Measurements from ENCODE around the gene ITPR1. TPM values are rescaled to one million over a fixed set of nuclear protein-coding genes. Genes with fewer than 3 reads are reported as not detected.

Gene ITPR1
- total RNA-seq, 1 experiment from 2014 or later, result 8.7 TPM

DNA sequence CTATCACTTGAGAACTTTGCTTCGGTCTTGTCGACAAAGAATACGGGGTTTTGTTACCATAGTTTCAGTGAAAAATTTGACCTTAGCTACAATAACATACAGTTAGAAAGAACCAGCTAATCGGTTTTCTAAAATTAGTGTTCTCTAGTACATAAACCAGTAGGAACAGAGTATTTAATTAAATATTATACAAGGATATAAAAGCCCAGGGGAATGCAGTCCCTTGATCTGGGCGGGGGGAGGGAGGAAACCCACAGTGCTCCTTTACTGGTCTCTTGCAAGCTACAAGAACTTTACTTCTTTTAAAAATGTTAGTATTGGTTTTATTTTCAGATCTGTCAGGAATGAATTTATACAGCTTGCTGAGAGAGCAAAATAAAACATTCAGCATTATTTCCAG, 41.8 kb downstream of the ITPR1 start:
- BruUV-seq (replicated peaks), result no TSS peak
- in situ Hi-C loops (cut with HindIII; ENCODE audit: low pct_unique_long_range_greater_than_20kb, low sequenced_read_pairs) (no loop called here), intact Hi-C loops (cut with micrococcal nuclease; ENCODE audit: unreplicated experiment) (no loop called here)
- H3K27ac ChIP-seq (ENCODE audit: low read length), result no peak overlapping the region
- peaks cover 4% of the 10 kb centered on the region; the same call in 1 of the 2 replicates for H3K9me3 ChIP-seq (ENCODE audit: control insufficient read depth, insufficient read depth, low read depth, low read length)
- ATAC-seq (no peak), DNase-seq (ENCODE audit: low read depth, low spot score) (no peak)
- H3K27me3 ChIP-seq (ENCODE audit: control insufficient read depth, insufficient read depth, low read length), result no peaks in the 10 kb centered on the region
- TF ChIP-seq TCF7L2 (IDR thresholded peaks at IDR 0.05; ENCODE audit: low read depth, low read length) (no peak), POLR2AphosphoS5 (IDR thresholded peaks at IDR 0.05; ENCODE audit: low read depth, low read length) (no peak), REST (IDR thresholded peaks at IDR 0.05; ENCODE audit: insufficient read depth in 1 of 2, low read depth in 2 of 2, low read length in 1 of 2) (no peak), SIN3A (IDR thresholded peaks at IDR 0.05; ENCODE audit: borderline replicate concordance, insufficient read depth, low read depth, low read length) (no peak)
- TF ChIP-seq, protein P1, sequence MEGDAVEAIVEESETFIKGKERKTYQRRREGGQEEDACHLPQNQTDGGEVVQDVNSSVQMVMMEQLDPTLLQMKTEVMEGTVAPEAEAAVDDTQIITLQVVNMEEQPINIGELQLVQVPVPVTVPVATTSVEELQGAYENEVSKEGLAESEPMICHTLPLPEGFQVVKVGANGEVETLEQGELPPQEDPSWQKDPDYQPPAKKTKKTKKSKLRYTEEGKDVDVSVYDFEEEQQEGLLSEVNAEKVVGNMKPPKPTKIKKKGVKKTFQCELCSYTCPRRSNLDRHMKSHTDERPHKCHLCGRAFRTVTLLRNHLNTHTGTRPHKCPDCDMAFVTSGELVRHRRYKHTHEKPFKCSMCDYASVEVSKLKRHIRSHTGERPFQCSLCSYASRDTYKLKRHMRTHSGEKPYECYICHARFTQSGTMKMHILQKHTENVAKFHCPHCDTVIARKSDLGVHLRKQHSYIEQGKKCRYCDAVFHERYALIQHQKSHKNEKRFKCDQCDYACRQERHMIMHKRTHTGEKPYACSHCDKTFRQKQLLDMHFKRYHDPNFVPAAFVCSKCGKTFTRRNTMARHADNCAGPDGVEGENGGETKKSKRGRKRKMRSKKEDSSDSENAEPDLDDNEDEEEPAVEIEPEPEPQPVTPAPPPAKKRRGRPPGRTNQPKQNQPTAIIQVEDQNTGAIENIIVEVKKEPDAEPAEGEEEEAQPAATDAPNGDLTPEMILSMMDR (IDR thresholded peaks at IDR 0.05), result no peak
- H3K36me3 ChIP-seq (ENCODE audit: control insufficient read depth, insufficient read depth, low read length), result no peaks in the 10 kb centered on the region
- no peaks in the 10 kb centered on the region for H3K4me1 ChIP-seq (ENCODE audit: control insufficient read depth, insufficient read depth, low read length)
- H3K4me3 ChIP-seq (ENCODE audit: low read depth in 2 of 2, low read length in 2 of 2), result no peak overlapping the region
- ChIA-PET CTCF (interaction anchor here (0.6 kb wide), 1 partner anchor 13 kb away, joined by 3 read pairs; no protein-coding TSS in a partner anchor), POLR2A (no interaction called here)

DNA sequence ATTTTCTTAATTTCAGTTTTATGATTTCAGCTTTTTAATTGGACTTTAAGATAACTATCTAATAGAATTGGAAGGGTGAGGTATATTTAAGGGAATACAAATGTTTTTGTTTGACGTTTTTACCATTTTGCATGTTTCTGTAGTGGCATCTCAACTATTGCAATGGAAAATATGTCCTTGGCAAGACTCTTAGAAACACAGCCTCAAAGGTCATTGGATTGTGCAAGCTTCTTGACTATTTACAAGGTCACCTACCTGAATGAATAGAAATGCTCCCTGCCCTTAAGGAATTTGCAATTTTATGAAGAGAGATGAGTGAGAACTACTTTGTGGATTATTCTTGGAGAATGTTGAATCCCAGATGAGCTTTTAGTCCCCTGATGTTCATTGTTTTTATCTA, 43.1 kb downstream of the ITPR1 start:
- POLR2A ChIA-PET, result no interaction called here
- H3K27ac ChIP-seq (ENCODE audit: low read length), result no peak overlapping the region
- ATAC-seq, result no peak

More for the DNA sequence above, 43.1 kb downstream of the ITPR1 start:
- no peak for DNase-seq (ENCODE audit: low read depth, low spot score)
- TF ChIP-seq TCF7L2 (IDR thresholded peaks at IDR 0.05; ENCODE audit: low read depth, low read length) (no peak), SIN3A (IDR thresholded peaks at IDR 0.05; ENCODE audit: borderline replicate concordance, insufficient read depth, low read depth, low read length) (no peak), REST (IDR thresholded peaks at IDR 0.05; ENCODE audit: insufficient read depth in 1 of 2, low read depth in 2 of 2, low read length in 1 of 2) (no peak)
- TF ChIP-seq, protein P1 (IDR thresholded peaks at IDR 0.05), result no peak
- intact Hi-C loops (cut with micrococcal nuclease; ENCODE audit: unreplicated experiment) (no loop called here), in situ Hi-C loops (cut with HindIII; ENCODE audit: low pct_unique_long_range_greater_than_20kb, low sequenced_read_pairs) (no loop called here)
- CTCF ChIA-PET, result no interaction called here
- Histone ChIP-seq H3K4me3 (ENCODE audit: low read depth in 2 of 2, low read length in 2 of 2) (no peak overlapping the region), H3K4me1 (ENCODE audit: control insufficient read depth, insufficient read depth, low read length) (no peaks in the 10 kb centered on the region), H3K9me3 (ENCODE audit: control insufficient read depth, insufficient read depth, low read depth, low read length) (peaks cover 4% of the 10 kb centered on the region; the same call in 1 of the 2 replicates), H3K36me3 (ENCODE audit: control insufficient read depth, insufficient read depth, low read length) (no peaks in the 10 kb centered on the region), H3K27me3 (ENCODE audit: control insufficient read depth, insufficient read depth, low read length) (no peaks in the 10 kb centered on the region)
- BruUV-seq (replicated peaks), result no TSS peak

Data from Panc1 (cell line).